ENCODE data around the gene CR1L. TPM values are rescaled to one million over a fixed set of nuclear protein-coding genes. Genes with fewer than 3 reads are reported as not detected.
A peak's percentile ranks its signal among the peaks of the same experiment; 100 is the strongest.

Gene CR1L
- total and polyA plus RNA-seq, 9 of the 15 experiments (the other 6 are each of a cell fraction or from before 2014, with no cell fraction given), result 10.1 to 74.8 (median 34.3) TPM

DNA sequence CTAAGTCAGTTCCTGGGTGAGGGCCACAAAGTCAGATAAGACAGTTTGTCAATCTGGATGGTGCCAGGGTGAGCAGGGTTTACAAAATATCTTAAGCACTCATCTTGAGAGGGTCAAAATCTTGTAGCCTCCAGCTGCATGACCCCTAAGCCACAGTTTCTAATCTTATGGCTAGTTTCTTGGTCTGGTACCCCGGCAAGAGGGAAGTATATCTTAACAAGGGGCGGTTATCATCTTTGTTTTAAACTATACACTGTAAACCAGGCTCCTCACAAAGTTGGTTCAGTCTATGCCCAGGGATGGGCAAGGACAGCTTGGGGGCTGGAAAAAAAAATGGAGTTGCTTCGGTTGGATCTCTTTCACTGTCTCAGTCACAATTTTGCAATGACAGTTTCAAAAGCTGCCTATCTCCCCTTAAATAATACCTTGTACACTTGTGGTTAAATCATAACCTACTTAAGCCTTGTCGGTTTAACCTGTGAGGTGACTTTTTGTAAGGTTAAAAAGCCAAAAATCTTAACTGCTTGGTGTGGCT, 99.1 kb downstream of the CR1L start (continued):
- TF ChIP-seq SRSF7 (optimal IDR thresholded peaks at IDR 0.05; ENCODE audit: low read depth, low read length), result no peak
- TF ChIP-seq, protein P1, sequence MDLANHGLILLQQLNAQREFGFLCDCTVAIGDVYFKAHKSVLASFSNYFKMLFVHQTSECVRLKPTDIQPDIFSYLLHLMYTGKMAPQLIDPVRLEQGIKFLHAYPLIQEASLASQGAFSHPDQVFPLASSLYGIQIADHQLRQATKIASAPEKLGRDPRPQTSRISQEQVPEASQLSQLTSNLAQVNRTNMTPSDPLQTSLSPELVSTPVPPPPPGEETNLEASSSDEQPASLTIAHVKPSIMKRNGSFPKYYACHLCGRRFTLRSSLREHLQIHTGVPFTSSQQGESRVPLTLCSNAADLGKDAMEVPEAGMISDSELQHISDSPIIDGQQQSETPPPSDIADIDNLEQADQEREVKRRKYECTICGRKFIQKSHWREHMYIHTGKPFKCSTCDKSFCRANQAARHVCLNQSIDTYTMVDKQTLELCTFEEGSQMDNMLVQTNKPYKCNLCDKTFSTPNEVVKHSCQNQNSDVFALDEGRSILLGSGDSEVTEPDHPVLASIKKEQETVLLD (IDR thresholded peaks at IDR 0.05), result 0 out of 2 replicates have a peak, but pooled peaks have one; percentile 37
- TF ChIP-seq MAFF (IDR thresholded peaks at IDR 0.05; ENCODE audit: low read length), result no peak
- no peak for TF ChIP-seq PHF20 (IDR thresholded peaks at IDR 0.05; ENCODE audit: partially characterized antibody)
- TF ChIP-seq TAF1 (IDR thresholded peaks at IDR 0.05; ENCODE audit: control insufficient read depth, extremely low read depth, insufficient read depth, low read length, severe bottlenecking), result no peak
- TF ChIP-seq ZKSCAN8 (CRISPR knock-in tag; IDR thresholded peaks at IDR 0.05), result 0 out of 2 replicates have a peak, but pooled peaks have one; percentile 50
- TF ChIP-seq, protein P2, sequence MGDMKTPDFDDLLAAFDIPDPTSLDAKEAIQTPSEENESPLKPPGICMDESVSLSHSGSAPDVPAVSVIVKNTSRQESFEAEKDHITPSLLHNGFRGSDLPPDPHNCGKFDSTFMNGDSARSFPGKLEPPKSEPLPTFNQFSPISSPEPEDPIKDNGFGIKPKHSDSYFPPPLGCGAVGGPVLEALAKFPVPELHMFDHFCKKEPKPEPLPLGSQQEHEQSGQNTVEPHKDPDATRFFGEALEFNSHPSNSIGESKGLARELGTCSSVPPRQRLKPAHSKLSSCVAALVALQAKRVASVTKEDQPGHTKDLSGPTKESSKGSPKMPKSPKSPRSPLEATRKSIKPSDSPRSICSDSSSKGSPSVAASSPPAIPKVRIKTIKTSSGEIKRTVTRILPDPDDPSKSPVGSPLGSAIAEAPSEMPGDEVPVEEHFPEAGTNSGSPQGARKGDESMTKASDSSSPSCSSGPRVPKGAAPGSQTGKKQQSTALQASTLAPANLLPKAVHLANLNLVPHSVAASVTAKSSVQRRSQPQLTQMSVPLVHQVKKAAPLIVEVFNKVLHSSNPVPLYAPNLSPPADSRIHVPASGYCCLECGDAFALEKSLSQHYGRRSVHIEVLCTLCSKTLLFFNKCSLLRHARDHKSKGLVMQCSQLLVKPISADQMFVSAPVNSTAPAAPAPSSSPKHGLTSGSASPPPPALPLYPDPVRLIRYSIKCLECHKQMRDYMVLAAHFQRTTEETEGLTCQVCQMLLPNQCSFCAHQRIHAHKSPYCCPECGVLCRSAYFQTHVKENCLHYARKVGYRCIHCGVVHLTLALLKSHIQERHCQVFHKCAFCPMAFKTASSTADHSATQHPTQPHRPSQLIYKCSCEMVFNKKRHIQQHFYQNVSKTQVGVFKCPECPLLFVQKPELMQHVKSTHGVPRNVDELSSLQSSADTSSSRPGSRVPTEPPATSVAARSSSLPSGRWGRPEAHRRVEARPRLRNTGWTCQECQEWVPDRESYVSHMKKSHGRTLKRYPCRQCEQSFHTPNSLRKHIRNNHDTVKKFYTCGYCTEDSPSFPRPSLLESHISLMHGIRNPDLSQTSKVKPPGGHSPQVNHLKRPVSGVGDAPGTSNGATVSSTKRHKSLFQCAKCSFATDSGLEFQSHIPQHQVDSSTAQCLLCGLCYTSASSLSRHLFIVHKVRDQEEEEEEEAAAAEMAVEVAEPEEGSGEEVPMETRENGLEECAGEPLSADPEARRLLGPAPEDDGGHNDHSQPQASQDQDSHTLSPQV (IDR thresholded peaks at IDR 0.05), result peak; percentile 94
- TF ChIP-seq BRCA1 (IDR thresholded peaks at IDR 0.05), result no peak
- TF ChIP-seq BRCA1 (CRISPR knock-in tag; IDR thresholded peaks at IDR 0.05), result no peak
- peak; percentile 60; the same call in 1 of the 2 replicates for TF ChIP-seq HIVEP1 (CRISPR knock-in tag; IDR thresholded peaks at IDR 0.05)
- TF ChIP-seq HDAC8 (tag; IDR thresholded peaks at IDR 0.05), result peak; percentile 81
- TF ChIP-seq E2F3 (CRISPR knock-in tag; IDR thresholded peaks at IDR 0.05), result peak; percentile 75; the same call in 1 of the 2 replicates
- TF ChIP-seq NR2C1 (IDR thresholded peaks at IDR 0.05), result no peak
- peak; percentile 63 for TF ChIP-seq NR2C1 (tag; IDR thresholded peaks at IDR 0.05)
- TF ChIP-seq TEAD1 (CRISPR knock-in tag; IDR thresholded peaks at IDR 0.05), result no peak

Measured in K562 (cell line).